ENCODE results near the gene TST. TPM values are rescaled to one million over a fixed set of nuclear protein-coding genes. Genes with fewer than 3 reads are reported as not detected.

TST gene
- total and polyA plus RNA-seq, 2 of the 8 experiments (the other 6 are each of a cell fraction or from before 2014, with no cell fraction given): 22.6 to 61.6 TPM

- TF ChIP-seq ATF2 (IDR thresholded peaks at IDR 0.05; ENCODE audit: low read length) (no peak), TEAD4 (IDR thresholded peaks at IDR 0.05; ENCODE audit: low read depth, low read length) (no peak)
These were observed 1.8 kb upstream of the TST start (continued) for GRCh38 chr22:37021041-37021440.

Measured in H1 (cell line).